NCI-H510A treated with DMSO at 0.1 percent for 48 hours (cell line): ENCODE data around the gene SDE2.
"Not testable (repeated sequence)": the region's sequence is repeated elsewhere in the genome, so short reads cannot be mapped to it uniquely, and the experiment has no call there.

Experiments
- DNase-seq: peaks from one replicate; lab custom pipeline; 2025; lab: John Stamatoyannopoulos, UW

SDE2 gene

DNA sequence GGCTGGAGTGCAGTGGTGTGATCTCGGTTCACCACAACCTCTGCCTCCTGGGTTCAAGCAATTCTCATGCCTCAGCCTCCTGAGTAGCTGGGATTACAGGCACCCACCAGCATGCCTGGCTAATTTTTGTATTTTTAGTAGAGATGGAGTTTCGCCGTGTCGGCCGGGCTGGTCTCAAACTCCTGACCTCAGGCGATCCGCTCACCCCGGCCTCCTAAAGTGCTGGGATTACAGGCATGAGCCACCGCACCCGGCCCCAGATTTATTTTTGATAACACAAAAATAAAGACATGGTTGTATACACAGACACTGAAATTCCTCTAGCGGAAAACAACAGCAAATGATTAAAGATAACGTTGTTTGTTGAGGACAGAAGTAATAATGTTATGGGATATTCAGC, 24.0 kb downstream of the SDE2 start:
- DNase-seq = not testable (repeated sequence)

DNA sequence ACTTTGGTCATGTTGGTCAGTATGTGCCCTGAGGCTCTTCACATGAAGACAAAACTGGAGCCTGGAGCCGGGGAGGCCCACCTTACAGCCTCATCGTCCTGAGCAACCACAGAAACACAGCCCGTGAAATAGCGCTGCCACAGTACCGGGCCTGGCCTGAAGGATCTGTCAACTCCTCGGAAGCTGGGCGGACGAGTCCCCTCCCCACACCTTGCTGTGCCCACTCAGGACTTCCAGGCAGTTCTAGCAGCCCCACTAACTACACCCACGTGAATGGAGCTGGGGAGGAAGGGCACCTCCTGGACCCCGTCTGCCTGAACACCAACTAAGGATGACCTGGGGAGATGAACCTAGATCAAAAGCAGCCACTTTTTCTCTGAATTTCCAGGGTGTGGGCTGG, 24.7 kb downstream of the SDE2 start:
- DNase-seq = no peak

DNA sequence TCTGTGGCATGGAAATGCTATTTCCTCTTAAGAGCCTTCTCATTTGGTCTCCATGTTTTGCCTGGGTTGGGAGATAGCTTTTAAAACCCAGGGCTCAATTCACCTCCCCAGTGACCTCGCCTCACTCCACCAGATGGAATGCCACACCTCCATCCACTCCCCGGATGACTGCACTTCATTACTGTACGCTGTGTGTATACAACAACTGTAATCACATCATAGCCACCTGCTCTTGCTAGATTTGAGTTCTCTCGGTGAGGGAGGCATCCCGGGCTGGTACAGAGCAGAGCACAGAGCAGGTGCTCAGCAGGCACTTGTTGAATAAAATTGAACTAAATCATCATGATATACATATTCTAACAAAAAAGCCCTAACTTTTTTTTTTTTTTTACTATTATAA, 26.0 kb downstream of the SDE2 start:
- peak; percentile 95 for DNase-seq

DNA sequence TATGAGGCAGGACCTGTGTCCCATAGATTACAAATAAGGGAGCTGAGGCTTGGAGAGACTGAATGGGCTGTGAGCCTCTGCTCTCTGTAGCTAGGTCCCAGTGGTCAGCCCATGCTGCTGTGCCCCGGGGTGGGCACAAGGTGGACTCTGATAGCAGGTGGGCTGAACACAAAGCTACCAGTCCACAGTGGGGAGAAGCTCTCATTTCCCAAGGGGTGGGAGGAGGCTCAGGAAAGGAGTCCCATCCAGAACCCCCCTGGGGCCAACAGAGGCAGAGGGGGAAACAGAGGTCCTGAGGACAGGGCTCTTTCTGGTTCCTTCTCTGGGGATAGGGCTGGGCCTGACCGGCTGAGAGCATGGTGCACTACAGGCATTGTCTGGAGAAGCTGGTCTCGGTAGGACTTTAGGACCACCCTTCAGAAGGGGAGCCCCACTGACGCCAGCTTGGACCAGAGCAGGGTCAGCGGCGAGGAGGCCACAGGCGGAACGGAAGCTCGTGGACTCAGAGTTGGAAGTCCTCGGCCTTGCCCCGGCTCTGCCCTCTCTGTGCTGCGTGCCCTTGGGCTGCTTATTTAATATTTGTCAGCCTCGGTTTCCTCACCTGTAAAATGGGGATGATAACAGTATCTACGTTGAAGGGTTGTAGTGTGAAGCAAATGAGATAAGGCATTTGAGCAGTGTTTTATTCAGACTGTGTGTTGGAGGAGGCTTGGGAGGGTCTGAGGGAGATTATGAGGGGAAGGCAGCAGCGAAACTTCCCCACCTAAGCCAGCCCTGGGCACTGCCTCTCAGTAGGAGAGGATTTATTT, 26.6 kb downstream of the SDE2 start:
- no peak for DNase-seq

DNA sequence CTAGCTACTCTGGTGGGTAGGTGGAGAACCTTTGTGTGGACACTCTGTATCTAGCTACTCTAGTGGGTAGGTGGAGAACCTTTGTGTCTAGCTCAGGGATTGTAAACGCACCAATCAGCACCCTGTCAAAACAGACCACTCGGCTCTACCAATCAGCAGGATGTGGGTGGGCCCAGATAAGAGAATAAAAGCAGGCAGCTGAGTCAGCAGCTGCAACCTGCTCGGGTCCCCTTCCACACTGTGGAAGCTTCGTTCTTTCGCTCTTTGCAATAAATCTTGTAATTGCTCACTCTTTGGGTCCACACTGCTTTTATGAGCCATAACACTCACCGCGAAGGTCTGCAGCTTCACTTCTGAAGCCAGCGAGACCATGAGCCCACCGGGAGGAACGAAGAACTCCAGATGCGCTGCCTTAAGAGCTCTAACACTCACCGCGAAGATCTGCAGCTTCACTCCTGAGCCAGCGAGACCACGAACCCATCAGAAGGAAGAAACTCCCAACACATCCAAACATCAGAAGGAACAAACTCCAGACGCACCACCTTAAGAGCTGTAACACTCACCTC, 28.5 kb downstream of the SDE2 start:
- DNase-seq = not testable (repeated sequence)

DNA sequence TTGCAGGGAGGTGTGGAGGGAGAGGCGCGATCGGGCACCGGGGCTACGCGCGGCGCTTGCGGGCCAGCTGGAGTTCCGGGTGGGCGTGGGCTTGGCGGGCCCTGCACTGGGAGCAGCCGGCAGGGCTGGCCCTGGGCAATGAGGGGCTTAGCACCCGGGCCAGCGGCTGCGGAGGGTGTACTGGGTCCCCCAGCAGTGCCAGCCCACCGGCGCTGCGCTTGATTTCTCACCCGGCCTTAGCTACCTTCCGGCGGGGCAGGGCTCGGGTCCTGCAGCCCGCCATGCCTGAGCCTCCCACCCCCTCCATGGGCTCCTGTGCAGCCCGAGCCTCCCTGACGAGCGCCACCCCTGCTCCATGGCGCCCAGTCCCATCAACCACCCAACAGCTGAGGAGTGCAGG, 29.4 kb downstream of the SDE2 start:
- not testable (repeated sequence) for DNase-seq

DNA sequence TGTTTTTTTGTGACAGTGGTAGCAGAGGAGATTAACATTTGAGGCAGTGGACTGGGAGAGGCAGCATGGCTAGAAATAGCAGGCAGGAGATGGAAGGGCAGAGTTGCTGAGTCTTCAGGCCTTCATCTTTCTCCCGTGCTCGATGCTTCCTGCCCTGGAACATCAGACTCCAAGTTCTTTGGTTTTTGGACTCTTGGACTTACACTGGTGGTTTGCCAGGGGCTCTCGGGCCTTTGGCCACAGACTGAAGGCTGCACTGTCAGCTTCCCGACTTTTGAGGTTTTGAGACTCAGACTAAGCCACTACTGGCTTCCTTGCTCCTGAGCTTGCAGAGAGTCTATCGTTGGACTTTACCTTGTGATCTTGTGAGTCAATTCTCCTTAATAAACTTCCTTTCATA, 33.9 kb downstream of the SDE2 start:
- DNase-seq = no peak

DNA sequence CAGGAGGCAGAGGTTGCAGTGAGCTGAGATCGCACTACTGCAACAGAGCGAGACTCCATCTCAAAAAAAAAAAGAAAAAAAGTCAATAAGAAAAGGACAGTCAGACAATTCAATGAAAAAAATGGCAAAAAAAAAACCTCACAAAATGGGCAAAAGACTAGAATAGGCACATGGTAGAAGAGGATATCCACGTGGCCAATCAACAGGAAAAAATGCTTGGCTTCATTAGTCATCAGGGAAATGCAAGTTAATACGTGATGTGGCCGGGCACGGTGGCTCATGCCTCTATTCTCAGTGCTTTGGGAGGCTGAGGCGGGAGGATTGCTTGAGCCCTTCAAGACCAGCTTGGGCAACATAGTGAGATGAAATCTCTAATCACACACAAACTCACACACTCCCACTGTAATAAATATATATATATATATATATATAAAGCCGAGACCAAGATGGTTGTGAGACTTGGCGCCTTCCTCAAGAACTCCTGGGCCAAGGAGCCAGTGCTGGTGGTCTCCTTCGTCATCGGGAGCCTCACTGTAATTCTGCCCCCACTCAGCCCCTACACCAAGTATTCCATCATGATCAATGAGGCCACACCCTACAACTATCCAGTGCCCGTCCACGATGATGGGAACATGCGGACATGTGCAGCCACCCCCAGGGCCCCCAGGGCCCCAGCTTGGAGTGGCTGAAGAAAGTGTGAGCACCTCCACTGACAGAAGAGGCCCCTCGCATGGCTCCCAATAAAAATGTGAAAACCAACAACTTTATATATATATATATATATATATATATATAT, 35.2 kb downstream of the SDE2 start:
- DNase-seq = no peak

DNA sequence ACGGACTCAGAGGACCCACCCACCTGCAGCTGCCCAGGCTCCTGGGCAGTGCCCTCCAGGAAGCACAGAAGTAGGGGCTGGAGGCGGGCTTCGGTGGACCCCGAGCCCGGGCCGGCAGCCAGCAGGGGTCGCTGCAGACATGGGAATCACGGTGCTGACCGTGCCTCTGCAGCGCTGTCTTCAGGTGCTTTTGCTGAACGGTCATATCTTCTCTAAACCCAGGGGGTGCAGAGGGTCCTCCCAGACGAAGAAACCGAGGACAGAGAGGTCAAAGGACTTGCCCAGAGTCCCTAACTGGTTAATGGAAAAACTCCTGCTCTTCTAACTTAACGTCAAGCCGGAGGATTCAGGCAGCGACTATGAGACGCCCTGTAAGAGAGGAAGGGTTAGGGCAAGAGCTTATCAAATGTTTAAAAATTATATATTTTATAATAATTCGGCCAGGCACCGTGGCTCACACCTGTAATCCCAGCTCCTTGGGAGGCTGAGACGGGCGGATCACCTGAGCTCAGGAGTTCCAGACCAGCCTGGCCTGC, 36.6 kb downstream of the SDE2 start:
- no peak for DNase-seq

DNA sequence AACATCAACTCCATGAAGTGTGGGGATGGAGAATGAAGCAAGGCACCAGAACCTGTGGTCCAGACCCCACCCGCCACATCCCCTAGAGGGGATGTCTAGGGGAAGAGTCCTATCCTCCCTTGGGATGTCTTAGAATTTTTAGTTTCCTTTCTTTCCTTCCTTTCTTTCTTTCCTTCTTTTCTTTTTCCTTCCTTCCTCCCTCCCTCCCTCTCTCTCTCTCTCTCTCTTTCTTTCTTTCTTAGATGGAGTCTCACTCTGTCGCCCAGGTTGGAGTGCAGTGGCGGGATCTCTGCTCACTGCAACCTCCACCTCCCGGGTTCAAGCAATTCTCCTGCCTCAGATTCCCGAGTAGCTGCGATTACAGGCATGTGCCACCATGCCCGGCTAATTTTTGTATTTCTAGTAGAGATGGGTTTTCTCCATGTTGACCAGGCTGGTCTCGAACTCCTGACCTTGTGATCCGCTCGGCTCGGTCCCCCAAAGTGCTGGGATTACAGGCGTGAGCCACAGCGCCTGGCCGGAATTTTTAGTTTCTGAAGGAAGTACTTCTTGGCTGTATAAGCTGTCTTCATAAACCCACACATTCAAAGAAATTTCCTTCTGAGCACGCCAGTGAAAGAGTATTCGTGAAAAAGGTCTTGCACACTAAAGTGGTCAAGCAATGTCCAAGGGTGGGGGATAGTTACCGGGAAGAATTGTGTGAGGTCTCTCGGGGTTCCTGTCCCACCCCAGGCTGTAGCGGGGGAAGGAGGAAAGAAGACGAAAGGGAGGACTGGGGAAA, 37.3 kb downstream of the SDE2 start:
- DNase-seq = no peak

DNA sequence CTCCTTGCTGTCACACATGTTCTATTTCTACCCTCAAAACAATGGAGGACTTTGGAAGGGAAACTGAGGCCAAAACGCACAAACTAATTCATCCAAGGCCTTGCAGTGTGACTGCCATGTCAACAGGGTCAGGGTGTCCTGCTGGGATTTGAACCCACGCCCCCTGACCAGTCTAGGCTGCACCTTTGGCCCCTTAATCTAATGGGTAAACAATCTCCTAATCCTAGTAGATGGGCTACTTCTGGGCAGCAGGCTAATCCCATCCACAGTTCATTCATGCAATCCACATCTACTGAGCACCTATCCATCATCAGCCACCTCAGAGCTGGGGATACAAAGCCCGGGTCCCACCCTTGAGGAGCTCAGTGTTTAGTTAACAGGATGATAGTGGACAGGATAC, 41.1 kb downstream of the SDE2 start:
- no peak for DNase-seq

DNA sequence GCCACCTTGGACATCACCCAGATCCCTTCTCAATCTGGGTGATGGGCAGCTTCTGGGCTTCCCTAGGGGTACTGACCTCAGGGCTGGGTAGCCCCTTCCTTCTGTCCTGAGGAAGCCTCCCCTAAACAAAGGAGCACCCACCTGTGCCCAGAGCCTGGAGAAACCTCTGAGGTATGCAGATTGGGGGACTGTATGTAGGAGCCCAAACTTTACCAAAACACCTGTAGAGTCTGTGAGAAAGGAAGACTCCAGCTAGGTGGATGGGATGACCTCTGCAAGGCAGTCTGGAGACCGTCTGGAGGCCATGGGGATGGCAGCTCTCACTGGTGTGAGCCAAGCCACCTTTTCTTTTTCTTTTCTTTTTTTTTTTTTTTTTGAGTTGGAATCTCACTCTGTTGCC, 44.4 kb downstream of the SDE2 start:
- DNase-seq = no peak

DNA sequence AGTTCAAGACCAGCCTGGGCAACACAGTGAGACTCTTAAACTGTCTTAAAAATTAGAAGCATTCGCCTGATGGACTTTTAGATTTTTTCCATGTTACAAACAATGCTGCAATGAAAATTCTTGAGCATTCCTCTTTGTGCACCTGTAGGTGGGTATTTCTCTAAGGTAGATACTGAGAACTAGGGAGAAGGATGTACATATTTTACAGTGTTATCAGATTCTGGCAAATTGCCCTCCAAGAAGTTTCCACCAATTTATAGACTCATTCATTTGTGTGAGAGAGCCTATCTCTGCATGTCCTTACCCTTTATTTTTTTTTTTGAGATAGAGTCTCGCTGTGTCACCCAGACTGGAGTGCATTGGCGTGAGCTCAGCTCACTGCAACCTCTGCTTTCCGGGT, 45.8 kb downstream of the SDE2 start:
- no peak for DNase-seq

DNA sequence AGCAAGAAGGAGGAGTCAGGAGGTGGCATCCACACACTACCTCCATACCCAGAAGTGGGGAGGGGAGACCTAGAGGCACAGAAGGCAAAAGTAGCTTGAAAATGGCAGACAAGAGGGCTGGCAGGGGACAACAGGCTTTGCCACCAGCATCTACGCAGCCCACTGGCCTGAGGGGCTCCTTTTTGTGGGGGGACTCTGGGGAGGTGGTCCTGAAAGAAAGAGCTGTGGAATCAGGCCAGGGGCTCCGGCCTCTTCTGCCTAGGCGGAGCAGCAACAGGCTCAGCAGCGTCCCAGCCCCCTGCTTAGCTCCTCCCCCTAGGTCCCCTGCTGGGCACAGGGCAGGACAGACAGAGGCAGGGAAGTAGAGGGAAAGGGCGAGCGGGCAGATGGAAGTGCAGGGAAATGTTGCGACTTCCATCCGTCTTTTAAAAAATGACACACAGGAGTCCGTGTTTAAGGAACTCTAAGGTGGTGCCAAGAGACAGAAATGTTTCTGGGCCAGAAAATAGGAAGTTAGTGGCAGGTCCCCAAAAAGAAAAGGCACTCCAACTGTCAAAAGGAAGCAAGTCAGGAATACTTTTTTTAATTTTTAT, 48.1 kb downstream of the SDE2 start:
- no peak for DNase-seq

DNA sequence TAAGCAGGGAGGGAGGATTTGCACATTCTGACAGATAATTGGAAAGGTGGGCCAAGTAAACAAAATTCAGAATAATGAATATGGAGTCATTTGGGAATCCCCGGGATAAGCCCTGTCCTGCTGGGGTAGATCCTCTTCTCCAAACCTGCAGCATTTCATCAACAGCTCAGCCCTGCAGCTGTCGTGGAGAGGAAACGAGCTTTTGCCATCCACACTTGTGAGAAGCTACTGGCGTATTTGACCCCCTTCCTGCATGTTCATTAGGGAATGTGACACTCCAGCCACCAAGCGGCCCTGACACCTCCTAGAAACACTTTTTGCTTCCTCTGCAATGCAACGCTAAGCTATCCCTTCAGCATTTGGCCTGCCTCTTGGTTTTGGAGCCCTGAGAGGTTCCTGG, 50.1 kb downstream of the SDE2 start:
- DNase-seq = no peak

DNA sequence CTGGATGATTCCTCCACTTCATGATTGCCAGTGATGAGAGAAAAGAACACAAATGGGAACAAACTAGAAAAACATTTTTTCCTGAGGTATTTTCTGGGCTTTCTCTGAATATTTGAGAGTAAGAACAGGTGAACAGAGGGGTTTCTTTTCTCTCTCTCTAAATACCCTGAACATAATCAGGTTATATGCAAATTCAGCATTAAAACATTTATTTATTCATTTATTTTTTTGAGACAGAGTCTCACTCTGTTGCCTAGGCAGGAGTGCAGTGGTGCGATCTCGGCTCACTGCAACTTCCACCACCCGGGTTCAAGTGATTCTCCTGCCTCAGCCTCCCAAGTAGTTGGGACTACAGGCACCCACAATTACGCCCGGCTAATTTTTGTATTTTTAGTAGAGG, 52.3 kb downstream of the SDE2 start:
- DNase-seq = no peak

DNA sequence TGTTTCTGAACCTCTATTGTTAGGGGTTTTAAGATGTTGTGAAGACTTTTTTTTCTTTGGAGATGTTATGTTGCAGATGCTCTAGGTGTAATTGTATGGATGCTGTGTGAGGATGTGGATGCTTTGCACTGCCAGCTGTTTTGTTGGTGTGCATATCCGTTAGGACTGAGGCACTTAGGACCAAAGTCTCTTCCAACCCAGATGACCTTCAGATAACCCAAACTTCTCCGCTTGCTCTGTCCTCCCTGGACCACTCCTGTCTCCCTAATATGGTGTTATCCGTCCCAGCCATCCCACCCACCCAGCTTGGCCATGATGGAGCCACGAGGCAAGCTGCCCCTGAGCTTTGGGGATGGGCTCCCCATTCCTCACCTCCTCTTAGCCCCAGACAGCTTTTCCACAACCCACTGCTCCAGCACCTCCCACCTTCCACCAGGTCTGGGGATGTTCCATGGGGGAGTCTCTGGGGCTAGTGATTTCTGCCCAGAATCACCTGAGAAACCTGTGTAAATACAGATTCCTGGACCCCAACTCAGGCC, 53.0 kb downstream of the SDE2 start:
- no peak for DNase-seq

DNA sequence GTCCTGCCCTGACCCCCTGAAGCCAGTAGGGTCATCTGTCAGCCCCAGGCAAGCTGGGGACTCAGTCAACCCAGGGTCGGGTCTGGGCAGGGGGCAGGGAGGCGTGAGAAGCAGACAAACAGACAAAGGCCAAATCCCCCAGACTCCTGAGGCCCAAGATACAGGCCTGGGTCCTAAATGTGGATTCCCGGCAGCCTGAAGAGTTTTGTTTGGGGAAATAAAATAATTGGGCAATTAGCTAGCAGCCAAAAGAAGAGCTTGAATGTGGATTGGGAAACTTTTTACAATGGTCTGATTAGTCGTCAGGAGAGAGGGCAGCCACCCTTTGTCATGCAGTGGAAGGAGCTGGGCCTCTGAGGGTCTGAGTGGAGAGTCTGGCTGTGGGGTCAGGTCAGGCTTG, 53.6 kb downstream of the SDE2 start:
- DNase-seq = no peak

DNA sequence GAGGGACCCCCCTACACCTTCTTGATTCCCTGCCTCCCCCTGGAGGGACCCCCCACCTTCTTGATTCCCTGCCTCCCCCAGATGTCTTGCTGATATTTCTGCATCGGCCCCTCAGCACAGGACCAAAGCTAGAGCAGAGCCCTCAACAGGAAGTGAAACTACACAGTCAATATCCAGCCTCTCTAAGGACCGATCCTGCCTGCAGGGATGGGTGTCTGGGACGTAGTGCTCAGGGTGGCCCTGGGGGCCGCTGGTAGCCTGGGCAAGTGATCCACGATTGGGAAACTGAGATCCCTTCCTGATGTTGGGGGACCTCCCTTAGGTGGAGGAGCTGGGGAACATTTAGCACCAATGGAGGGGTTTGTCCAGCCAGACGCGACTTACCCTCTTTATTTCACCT, 54.2 kb downstream of the SDE2 start:
- no peak for DNase-seq

DNA sequence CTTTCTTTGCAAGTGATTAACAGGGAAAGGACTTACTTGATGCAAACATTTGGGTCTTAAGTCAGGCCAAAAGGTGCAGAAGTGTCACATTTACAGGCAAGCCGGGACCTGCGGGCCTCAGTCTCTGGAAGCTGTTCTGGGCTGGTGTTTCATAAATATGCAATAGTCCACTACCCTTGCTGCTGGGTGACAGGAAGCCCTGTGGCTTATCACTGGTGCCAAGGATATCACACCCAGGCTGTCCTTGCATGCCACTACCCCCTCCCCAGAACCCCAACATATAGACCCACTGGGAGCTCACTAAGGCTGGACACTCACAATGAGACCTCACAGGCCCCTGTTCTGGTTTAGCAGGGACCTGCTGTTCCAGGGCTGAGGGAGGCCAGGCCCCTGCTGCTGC, 54.8 kb downstream of the SDE2 start:
- DNase-seq = no peak

DNA sequence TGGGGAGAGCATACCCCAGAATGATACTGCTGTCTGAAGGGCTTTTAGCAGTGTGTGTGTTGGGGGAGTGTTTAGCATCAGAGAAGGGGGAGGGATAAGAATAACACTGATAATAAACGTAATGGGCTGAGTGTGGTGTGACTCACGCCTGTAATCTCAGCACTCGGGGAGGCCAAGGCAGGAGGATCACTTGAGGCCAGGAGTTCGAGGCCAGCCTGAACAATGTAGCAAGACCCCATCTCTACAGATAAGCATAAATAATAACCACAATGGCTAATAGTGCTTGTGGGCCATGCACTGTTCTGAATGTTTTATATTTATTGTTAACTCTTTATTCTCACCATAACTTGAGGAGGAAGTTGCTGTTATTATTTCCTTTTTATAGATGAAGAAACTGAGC, 55.6 kb downstream of the SDE2 start:
- DNase-seq = no peak
